VCaP (cell line): ENCODE results near the gene EML4.

ENCODE experiments used
- H3K27ac ChIP-seq: fragments of 450-650 bp; 2 replicates; pipeline ENCODE4 v1.5.1; 2017
- CTCF ChIP-seq: fragments of 450-650 bp; conservative IDR thresholded peaks from 2 replicates; pipeline ENCODE4 v1.5.1; 2017; ENCODE audit warnings: mild to moderate bottlenecking, moderate library complexity

EML4 gene

GRCh38 chr2:42324949-42325348 is 155.8 kb downstream of the EML4 start:
- H3K27ac ChIP-seq = peak overlapping the region; percentile 2; the same call in 1 of the 2 replicates
- no peak for TF ChIP-seq CTCF

- H3K27ac ChIP-seq = peak overlapping the region; percentile 79
- no peak for TF ChIP-seq CTCF
Measured at GRCh38 chr2:42325609-42326008, 156.5 kb downstream of the EML4 start.

DNA sequence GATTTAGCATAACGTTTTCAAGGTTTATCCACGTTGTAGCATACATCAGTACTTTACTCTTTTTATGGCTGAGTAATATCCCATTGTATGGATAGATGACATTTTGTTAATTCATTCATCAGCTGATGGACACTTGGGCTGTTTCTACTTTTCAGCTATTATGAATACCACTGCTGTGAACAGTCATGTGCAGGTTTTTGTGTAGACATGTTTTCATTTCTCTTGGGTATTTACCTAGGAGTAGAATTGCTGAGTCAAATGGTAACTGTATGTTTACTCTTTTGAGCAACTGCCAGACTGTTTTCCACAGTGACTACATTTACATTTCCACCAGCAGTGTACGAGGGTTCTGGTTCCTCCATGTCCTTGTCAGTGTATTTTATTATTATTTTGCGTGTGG is 158.0 kb downstream of the EML4 start:
- no peak for TF ChIP-seq CTCF
- H3K27ac ChIP-seq = peak overlapping the region; percentile 79

GRCh38 chr2:42328148-42328833 is 159.1 kb downstream of the EML4 start:
- TF ChIP-seq CTCF = peak; percentile 72
- H3K27ac ChIP-seq = peak overlapping the region; percentile 79

DNA sequence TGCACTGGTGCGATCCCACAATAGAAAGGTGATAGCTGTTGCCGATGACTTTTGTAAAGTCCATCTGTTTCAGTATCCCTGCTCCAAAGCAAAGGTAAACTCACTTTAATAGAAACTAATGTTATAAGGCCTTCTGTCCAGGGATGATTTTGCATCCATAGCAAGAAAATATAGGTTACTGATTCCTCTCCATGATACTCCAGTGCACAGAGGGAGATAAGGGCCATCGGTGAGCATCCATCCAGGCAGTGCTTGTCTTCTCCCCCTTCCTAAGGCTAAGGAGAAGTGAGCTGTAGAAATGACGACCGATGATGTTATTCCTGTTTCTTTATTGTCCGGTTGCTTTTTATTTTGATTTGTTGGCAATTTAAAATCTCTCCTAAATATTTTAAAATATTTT is 159.8 kb downstream of the EML4 start:
- no peak for TF ChIP-seq CTCF

GRCh38 chr2:42329736-42330135 is 160.6 kb downstream of the EML4 start:
- TF ChIP-seq CTCF = no peak
- no peak overlapping the region for H3K27ac ChIP-seq

More for the DNA sequence above, 159.8 kb downstream of the EML4 start:
- H3K27ac ChIP-seq = no peak overlapping the region

DNA sequence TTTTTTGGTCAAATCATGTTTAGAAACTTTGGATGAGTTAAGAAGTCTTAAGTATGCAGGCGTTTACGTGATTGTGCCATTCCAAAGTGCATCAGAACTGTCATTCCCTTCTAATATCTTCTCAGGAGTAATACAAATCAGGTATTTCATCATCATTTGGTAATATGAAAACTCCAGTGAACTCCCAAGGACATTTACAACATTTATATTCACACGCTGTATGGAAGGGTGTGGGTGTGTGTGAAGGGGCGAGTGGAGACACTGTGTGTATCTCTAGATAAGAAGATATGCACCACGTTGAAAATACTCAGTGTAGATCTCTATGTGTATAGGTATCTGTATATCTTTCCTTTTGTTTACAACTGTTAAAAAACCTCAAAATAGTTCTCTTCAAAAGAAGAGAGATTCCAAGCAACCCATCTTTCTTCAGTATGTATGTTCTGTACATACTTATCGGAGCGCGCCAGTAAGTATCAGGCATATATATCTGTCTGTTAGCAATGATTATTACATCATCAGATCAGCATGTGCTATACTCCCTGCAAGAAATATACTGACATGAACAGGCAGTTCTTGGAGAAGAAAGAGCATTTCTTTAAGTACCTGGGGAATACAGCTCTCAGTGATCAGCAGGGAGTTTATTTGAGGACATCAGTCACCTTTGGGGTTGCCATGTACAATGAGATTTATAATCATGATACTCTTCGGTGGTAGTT is 162.6 kb downstream of the EML4 start:
- TF ChIP-seq CTCF = no peak
- no peak overlapping the region for H3K27ac ChIP-seq
